COLO668 (cell line): Measurements from ENCODE around the gene COL9A3.

Experiments used
- DNase-seq: peaks from one replicate; lab custom pipeline; 2025; ENCODE audit not compliant: unreplicated experiment; lab: John Stamatoyannopoulos, UW

The COL9A3 gene

GRCh38 chr20:62796699-62797491, 20.0 kb upstream of the COL9A3 start:
- no peak for DNase-seq

- no peak for DNase-seq
Measured at GRCh38 chr20:62797671-62798532, 18.9 kb upstream of the COL9A3 start.

- no peak for DNase-seq
Measured at GRCh38 chr20:62799036-62799435, 17.8 kb upstream of the COL9A3 start.

- no peak for DNase-seq
Measured at GRCh38 chr20:62799459-62799858, 17.4 kb upstream of the COL9A3 start.

- no peak for DNase-seq
Measured at GRCh38 chr20:62799873-62800272, 17.0 kb upstream of the COL9A3 start.

- DNase-seq: no peak
Measured at GRCh38 chr20:62800314-62801259, 16.3 kb upstream of the COL9A3 start.

- no peak for DNase-seq
Measured at GRCh38 chr20:62801284-62802010, 15.4 kb upstream of the COL9A3 start.

- no peak for DNase-seq
Measured at GRCh38 chr20:62802026-62802712, 14.7 kb upstream of the COL9A3 start.

- no peak for DNase-seq
Measured at GRCh38 chr20:62804021-62804626, 12.7 kb upstream of the COL9A3 start.

- DNase-seq: peak; percentile 71
Measured at GRCh38 chr20:62804627-62805154, 12.2 kb upstream of the COL9A3 start, which contains the start of gene OGFR. OGFR (plus strand) TSS chr20:62804835; CDS start chr20:62804860, 25 bp downstream.

GRCh38 chr20:62805155-62805710, 11.6 kb upstream of the COL9A3 start:
- DNase-seq: peak; percentile 57

GRCh38 chr20:62805711-62806382, 11.0 kb upstream of the COL9A3 start:
- DNase-seq: no peak

GRCh38 chr20:62806383-62807050, 10.3 kb upstream of the COL9A3 start:
- no peak for DNase-seq

- DNase-seq: no peak
Measured at GRCh38 chr20:62807444-62808210, 9.2 kb upstream of the COL9A3 start.

- DNase-seq: peak; percentile 60
Measured at GRCh38 chr20:62808211-62808865, 8.5 kb upstream of the COL9A3 start.
